Common myeloid progenitor, CD34-positive (primary cell): Measurements from ENCODE around the gene SLC35A5.

Source experiments
- CTCF ChIA-PET: fragments of 350-600 bp; sonication (Branson Sonifier 250); formaldehyde crosslinking; loops from one replicate; lab custom pipeline; 2021; ENCODE audit warnings: antibody characterized with exemption; lab: Charles Lee
- POLR2A ChIA-PET: fragments of 350-600 bp; sonication (Branson Sonifier 250); formaldehyde crosslinking; loops from one replicate; lab custom pipeline; 2021; ENCODE audit warnings: antibody characterized with exemption; lab: Charles Lee
- DNase-seq, 3 donors: peaks; one replicate each; pipeline versions ENCODE4 v3.0.0 to v3.0.0-alpha.2; 2013
- H3K27ac ChIP-seq, 2 experiments: 1 replicate in 1 of 2; 2 replicates in 1 of 2; pipeline ENCODE4 v1.7.0; 2013; ENCODE audit warnings: inconsistent platforms in 2 of 2, low read length in 2 of 2, mild to moderate bottlenecking in 2 of 2, low read depth in 1 of 2, moderate library complexity in 1 of 2; ENCODE audit not compliant: severe bottlenecking in 2 of 2, insufficient read depth in 1 of 2, poor library complexity in 1 of 2
- H3K27me3 ChIP-seq, 5 experiments: replicated peaks in 2 of 5; 1 replicate in 3 of 5; 2 replicates in 2 of 5; pipeline versions ENCODE4 v1.6.1 to v1.7.0; 2013; ENCODE audit warnings: low read length in 4 of 5, mild to moderate bottlenecking in 2 of 5, moderate library complexity in 2 of 5, inconsistent platforms in 1 of 5; ENCODE audit not compliant: insufficient read depth in 5 of 5, control insufficient read depth in 4 of 5
- H3K36me3 ChIP-seq, 4 experiments: 1 replicate in 2 of 4; 2 replicates in 2 of 4; pipeline versions ENCODE4 v1.6.1 to v1.7.0; 2013; ENCODE audit warnings: low read length in 3 of 4, control low read depth in 1 of 4, mild to moderate bottlenecking in 1 of 4; ENCODE audit not compliant: control insufficient read depth in 4 of 4, insufficient read depth in 4 of 4
- H3K4me1 ChIP-seq, 4 experiments: 1 replicate in 3 of 4; 2 replicates in 1 of 4; pipeline versions ENCODE4 v1.6.1 to v1.7.1; 2013; ENCODE audit warnings: low read length in 3 of 4, mild to moderate bottlenecking in 3 of 4, control low read depth in 1 of 4, inconsistent platforms in 1 of 4, moderate library complexity in 1 of 4; ENCODE audit not compliant: control insufficient read depth in 4 of 4, insufficient read depth in 4 of 4; ENCODE audit errors: control extremely low read depth in 1 of 4
- H3K4me3 ChIP-seq, 7 experiments: 1 replicate in 4 of 7; 2 replicates in 3 of 7; pipeline versions ENCODE4 v1.5.1 to v1.7.0; 2013; ENCODE audit warnings: mild to moderate bottlenecking in 7 of 7, low read length in 6 of 7, moderate library complexity in 6 of 7, inconsistent platforms in 2 of 7, low read depth in 2 of 7, control low read depth in 1 of 7; ENCODE audit not compliant: insufficient read depth in 4 of 7, control insufficient read depth in 1 of 7; ENCODE audit errors: extremely low read depth in 1 of 7
- H3K9me3 ChIP-seq, 5 experiments: 1 replicate in 4 of 5; 2 replicates in 1 of 5; pipeline versions ENCODE4 v1.6.1 to v1.7.1; 2013; ENCODE audit warnings: low read length in 4 of 5, mild to moderate bottlenecking in 2 of 5, inconsistent platforms in 1 of 5, low read depth in 1 of 5, moderate library complexity in 1 of 5; ENCODE audit not compliant: control insufficient read depth in 4 of 5, insufficient read depth in 2 of 5; ENCODE audit errors: control extremely low read depth in 1 of 5
- WGBS: methylation state at CpG from one replicate; pipeline ENCODE4 v1.1.5; 2013; ENCODE audit not compliant: insufficient coverage; 5-methylcytosine and 5-hydroxymethylcytosine counted together

The SLC35A5 gene

DNA sequence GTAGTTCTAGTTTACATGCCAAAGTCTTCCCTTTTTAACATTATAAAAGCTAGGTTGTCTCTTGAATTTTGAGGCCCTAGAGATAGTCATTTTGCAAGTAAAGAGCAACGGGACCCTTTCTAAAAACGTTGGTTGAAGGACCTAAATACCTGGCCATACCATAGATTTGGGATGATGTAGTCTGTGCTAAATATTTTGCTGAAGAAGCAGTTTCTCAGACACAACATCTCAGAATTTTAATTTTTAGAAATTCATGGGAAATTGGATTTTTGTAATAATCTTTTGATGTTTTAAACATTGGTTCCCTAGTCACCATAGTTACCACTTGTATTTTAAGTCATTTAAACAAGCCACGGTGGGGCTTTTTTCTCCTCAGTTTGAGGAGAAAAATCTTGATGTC lies 21.3 kb downstream of the SLC35A5 start:
- ChIA-PET CTCF (interaction anchor here (0.8 to 4.9 kb wide), 18 partner anchors 10 to 705 kb away, joined by 3 to 22 read pairs (median 4); no protein-coding TSS in a partner anchor), POLR2A (no interaction called here)
- Histone ChIP-seq H3K9me3 (no peaks in the 10 kb centered on the region), H3K4me3 (no peak overlapping the region), H3K27ac (no peak overlapping the region), H3K27me3 (no peaks in the 10 kb centered on the region), H3K36me3 (peaks cover 4 to 46% (median 14%) of the 10 kb centered on the region in 4 experiments), H3K4me1 (peaks cover 0 to 13% (median 5%) of the 10 kb centered on the region in 4 experiments)
- no CpG with 5 or more reads among the region's 3 CpGs for WGBS
- DNase-seq = no peak

DNA sequence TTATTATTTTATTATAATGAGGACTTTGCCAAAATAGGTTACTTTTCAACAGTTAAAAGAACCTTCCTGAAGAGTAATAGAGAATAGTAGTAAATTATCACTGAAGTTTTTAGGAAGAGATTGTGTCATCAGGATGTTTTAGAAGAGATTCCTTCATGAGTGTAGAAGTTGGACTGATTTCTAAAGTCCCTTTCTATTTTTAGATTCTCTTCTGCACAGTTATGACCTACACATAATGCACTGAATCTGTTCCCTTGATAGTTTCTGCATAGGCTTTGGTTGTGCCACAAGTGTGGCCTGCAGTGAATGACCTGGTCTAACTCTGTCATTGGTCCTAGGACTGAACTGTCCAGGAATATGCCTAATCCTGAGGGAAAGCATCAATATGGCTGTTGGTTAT lies 23.9 kb downstream of the SLC35A5 start:
- H3K36me3 ChIP-seq = peaks cover 8 to 42% (median 12%) of the 10 kb centered on the region in 4 experiments

DNA sequence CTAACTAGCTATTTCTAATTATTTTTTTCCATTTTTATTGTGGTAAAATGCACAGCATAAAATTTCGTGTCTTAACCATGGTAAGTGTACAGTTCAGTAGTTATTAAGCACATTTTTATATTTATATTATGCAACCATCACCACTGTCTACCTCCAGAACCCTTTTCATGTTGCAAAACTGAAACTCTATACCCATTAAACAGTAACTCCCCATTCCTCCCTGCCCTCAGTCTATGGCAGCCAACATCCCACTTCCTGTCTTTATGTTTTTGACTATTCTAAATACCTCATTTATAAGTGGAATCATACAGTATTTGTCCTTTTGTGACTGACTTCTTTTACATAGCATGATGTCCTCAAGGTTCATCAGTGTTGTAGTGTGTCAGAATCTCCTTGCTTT lies 25.5 kb downstream of the SLC35A5 start:
- POLR2A ChIA-PET = no interaction called here
- H3K9me3 ChIP-seq = no peaks in the 10 kb centered on the region
- H3K36me3 ChIP-seq = peaks cover 4 to 32% (median 12%) of the 10 kb centered on the region in 4 experiments
- WGBS = no CpG with 5 or more reads among the region's 1 CpG
- H3K27me3 ChIP-seq = no peaks in the 10 kb centered on the region
- no peak overlapping the region for H3K4me3 ChIP-seq
- CTCF ChIA-PET = no interaction called here
- no peak for DNase-seq
- no peak overlapping the region for H3K27ac ChIP-seq
- H3K4me1 ChIP-seq = peaks cover 0 to 8% (median under 1%) of the 10 kb centered on the region in 4 experiments

More for the DNA sequence above, 23.9 kb downstream of the SLC35A5 start:
- Histone ChIP-seq H3K4me1 (peaks cover 0 to 8% (median 0%) of the 10 kb centered on the region in 4 experiments), H3K27ac (no peak overlapping the region), H3K4me3 (no peak overlapping the region), H3K27me3 (no peaks in the 10 kb centered on the region), H3K9me3 (no peaks in the 10 kb centered on the region)
- CTCF ChIA-PET = interaction anchor here (0.9 kb wide), 1 partner anchor 148 kb away, joined by 4 read pairs; no protein-coding TSS in a partner anchor
- no peak for DNase-seq
- POLR2A ChIA-PET = no interaction called here

DNA sequence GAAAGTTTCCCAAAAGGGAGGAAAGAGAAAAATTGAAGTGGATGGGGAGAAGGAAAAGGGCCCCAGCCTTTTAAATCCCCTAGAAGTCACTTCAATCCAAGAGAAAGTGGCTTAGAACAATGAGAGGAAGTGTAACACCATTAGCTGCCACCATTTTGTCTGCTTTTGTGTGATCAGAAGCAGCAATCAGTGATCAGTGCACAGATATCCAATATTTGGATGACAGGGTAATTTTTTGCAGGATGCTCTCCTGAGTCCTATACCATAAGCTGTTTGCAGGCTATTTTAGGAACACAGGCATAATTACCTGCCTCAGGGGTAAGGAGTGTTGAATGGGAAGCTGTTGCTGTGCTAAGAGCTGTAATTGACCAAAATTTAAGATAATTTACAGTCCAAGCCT lies 31.4 kb downstream of the SLC35A5 start:
- CTCF ChIA-PET = interaction anchor here (0.9 to 1.8 kb wide), 2 partner anchors 11 to 13 kb away, joined by 3 to 4 read pairs; no protein-coding TSS in a partner anchor
- H3K9me3 ChIP-seq = peaks cover 0 to 6% (median 0%) of the 10 kb centered on the region in 5 experiments
- H3K27ac ChIP-seq = no peak overlapping the region
- peaks cover 0 to 4% (median 0%) of the 10 kb centered on the region in 4 experiments for H3K4me1 ChIP-seq
- H3K36me3 ChIP-seq = peaks cover 9 to 16% (median 11%) of the 10 kb centered on the region in 4 experiments
- POLR2A ChIA-PET = no interaction called here
- H3K27me3 ChIP-seq = no peaks in the 10 kb centered on the region
- no peak overlapping the region for H3K4me3 ChIP-seq
- no peak for DNase-seq

DNA sequence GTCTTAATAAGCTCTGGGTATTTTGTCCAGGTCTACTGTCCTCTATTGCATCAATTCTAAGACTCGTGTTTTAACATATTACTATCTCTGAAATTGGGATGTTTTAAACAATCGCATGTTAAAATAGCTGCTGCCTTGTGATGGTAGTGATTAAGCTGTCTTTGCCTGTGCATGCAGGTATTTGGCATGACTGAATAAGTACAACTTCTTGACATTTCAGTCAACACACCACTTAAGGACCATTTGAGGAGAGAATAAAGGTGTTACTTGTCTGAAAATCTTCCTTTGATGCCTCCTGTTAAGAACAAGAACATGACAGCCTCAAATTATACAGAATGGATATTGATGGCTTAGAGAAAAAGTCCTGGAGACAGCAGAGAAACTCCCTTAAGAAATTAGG lies 33.0 kb downstream of the SLC35A5 start:
- no peaks in the 10 kb centered on the region for H3K27me3 ChIP-seq
- CTCF ChIA-PET = interaction anchor here (1.6 kb wide), 1 partner anchor 12 kb away, joined by 5 read pairs; no protein-coding TSS in a partner anchor

DNA sequence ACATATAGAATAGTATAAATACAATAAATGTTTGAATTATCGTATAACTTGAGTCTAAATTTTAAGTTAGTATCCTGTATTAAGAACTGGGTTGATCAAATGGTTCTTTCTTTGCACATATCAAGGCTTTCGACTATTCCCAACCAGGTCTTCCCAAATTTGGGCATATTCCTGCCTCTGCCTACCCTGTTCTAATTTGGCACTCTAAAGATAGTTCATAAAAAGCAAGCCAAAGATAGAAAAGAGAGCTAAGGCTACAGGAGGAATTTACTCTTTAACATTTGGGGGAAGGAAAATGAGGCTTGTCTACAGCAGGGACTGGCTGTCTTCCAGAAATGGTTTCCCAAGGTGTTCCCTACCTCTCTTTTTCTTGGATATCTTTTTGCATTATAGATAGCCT lies 36.1 kb downstream of the SLC35A5 start:
- H3K36me3 ChIP-seq = peaks cover 4 to 11% (median 6%) of the 10 kb centered on the region in 4 experiments
- ChIA-PET POLR2A (no interaction called here), CTCF (interaction anchor here (1.0 to 2.1 kb wide), 2 partner anchors 8 to 16 kb away, joined by 3 to 6 read pairs; no protein-coding TSS in a partner anchor)
- no peaks in the 10 kb centered on the region for H3K4me1 ChIP-seq
- H3K27me3 ChIP-seq = no peaks in the 10 kb centered on the region
- no peak for DNase-seq
- no peak overlapping the region for H3K27ac ChIP-seq
- peaks cover 0 to 2% (median 0%) of the 10 kb centered on the region in 5 experiments for H3K9me3 ChIP-seq
- H3K4me3 ChIP-seq = no peak overlapping the region
- WGBS = 100% methylated on average over 1 of the region's 2 CpGs

More for the DNA sequence above, 33.0 kb downstream of the SLC35A5 start:
- Histone ChIP-seq H3K27ac (no peak overlapping the region), H3K9me3 (peaks cover 0 to 6% (median 0%) of the 10 kb centered on the region in 5 experiments), H3K36me3 (peaks cover 9 to 16% (median 10%) of the 10 kb centered on the region in 4 experiments), H3K4me1 (peaks cover 0 to 4% (median 0%) of the 10 kb centered on the region in 4 experiments), H3K4me3 (no peak overlapping the region)
- DNase-seq = no peak
- POLR2A ChIA-PET = no interaction called here
- WGBS = no CpG with 5 or more reads among the region's 2 CpGs

DNA sequence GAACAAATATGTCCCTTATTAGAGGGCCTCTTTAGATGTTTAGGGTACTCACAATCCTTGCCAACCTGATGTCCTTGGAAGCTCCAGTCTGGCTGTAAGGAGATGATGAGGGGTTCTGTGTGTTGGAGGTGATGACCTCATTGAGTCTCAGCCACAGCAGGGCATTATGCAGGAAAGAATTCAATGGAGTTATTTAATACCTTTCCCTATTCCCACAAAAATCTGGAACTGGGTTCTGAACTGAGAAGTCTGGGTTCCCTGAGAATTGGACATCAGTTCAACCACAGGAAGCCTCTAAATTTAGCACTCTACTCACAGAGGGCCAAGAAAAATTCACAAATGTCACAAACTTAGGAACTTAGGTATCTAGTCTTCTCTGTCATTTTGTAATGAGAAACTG lies 36.9 kb downstream of the SLC35A5 start:
- Histone ChIP-seq H3K27me3 (no peaks in the 10 kb centered on the region), H3K36me3 (peaks cover 0 to 8% (median 1%) of the 10 kb centered on the region in 4 experiments), H3K9me3 (no peaks in the 10 kb centered on the region), H3K4me3 (no peak overlapping the region), H3K4me1 (no peaks in the 10 kb centered on the region), H3K27ac (no peak overlapping the region)
- POLR2A ChIA-PET = no interaction called here
- no peak for DNase-seq
- CTCF ChIA-PET = interaction anchor here (2.1 kb wide), 1 partner anchor 17 kb away, joined by 6 read pairs; no protein-coding TSS in a partner anchor
